ENCODE measurements around the gene DCTN4. TPM values are rescaled to one million over a fixed set of nuclear protein-coding genes. Genes with fewer than 3 reads are reported as not detected.

The DCTN4 gene
- total RNA-seq, 1 experiment from 2014 or later: 48.5 TPM

DNA sequence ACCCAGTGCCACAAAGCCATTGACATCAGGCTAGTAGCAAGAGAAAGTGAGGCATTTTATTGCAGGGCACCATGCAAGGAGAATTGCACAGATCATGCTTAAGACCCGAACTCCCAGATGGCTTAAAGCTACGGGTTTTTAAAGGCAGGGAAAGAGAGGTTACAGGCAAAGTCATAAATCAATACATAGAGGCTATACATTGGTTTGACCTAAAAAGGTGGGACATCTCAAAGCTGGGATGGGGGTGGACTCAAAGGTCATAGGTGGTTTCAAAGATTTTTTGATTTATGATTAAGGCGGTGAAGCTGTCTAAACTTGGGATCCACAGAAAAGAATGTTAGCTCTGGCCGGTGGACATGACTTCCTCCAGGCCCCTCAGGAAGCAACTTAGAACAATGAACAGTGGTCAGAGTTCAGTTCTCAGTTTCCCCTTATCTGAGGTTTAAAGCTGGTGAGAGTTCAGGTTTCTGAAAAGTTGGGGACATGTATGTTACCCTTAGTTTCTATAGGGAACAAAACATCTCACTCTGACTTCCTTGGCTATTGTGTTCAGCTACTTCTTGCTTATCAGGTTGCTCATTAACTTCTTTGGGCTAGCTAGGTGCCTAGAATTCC is 51.9 kb downstream of the DCTN4 start:
- H3K9me3 Mint-ChIP-seq: no peaks in the 10 kb centered on the region
- H3K27ac Mint-ChIP-seq: no peak overlapping the region; a peak in 1 of 7 replicates

More for the DNA sequence above, 51.9 kb downstream of the DCTN4 start:
- no peaks in the 10 kb centered on the region for H3K23me2 ChIP-seq (ENCODE audit: insufficient read length, low read depth, low read length, poor library complexity, severe bottlenecking)
- no peak overlapping the region for H2AFZ ChIP-seq (ENCODE audit: low read length)
- no peaks in the 10 kb centered on the region for H3K79me1 ChIP-seq (ENCODE audit: insufficient read depth, low read depth, low read length, poor library complexity, severe bottlenecking)
- H3K27me3 ChIP-seq (ENCODE audit: insufficient read depth, low read length): no peaks in the 10 kb centered on the region
- TF ChIP-seq, protein P1, sequence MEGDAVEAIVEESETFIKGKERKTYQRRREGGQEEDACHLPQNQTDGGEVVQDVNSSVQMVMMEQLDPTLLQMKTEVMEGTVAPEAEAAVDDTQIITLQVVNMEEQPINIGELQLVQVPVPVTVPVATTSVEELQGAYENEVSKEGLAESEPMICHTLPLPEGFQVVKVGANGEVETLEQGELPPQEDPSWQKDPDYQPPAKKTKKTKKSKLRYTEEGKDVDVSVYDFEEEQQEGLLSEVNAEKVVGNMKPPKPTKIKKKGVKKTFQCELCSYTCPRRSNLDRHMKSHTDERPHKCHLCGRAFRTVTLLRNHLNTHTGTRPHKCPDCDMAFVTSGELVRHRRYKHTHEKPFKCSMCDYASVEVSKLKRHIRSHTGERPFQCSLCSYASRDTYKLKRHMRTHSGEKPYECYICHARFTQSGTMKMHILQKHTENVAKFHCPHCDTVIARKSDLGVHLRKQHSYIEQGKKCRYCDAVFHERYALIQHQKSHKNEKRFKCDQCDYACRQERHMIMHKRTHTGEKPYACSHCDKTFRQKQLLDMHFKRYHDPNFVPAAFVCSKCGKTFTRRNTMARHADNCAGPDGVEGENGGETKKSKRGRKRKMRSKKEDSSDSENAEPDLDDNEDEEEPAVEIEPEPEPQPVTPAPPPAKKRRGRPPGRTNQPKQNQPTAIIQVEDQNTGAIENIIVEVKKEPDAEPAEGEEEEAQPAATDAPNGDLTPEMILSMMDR (conservative IDR thresholded peaks at IDR 0.05): no peak
- no peak overlapping the region for H3K18ac ChIP-seq (ENCODE audit: insufficient read length, low read depth, low read length)
- H4K20me1 ChIP-seq (ENCODE audit: control insufficient read depth, insufficient read depth, insufficient read length): no peaks in the 10 kb centered on the region
- no peak overlapping the region for H4K91ac ChIP-seq (ENCODE audit: insufficient read length, low read depth, low read length)
- H2BK120ac ChIP-seq (ENCODE audit: low read depth, low read length, poor library complexity, severe bottlenecking): no peak overlapping the region
- no peak for DNase-seq
- no peak overlapping the region for H2BK5ac ChIP-seq (ENCODE audit: insufficient read length, low read length)
- no peak overlapping the region for H3K4me3 Mint-ChIP-seq
- H4K5ac ChIP-seq (ENCODE audit: insufficient read length, low read depth, low read length): no peak overlapping the region
- no peak overlapping the region for H4K8ac ChIP-seq (replicated peaks; ENCODE audit: insufficient read length, low read depth, low read length)
- H3K36me3 Mint-ChIP-seq (ENCODE audit: insufficient read depth in 1 of 3, low read depth in 3 of 3): peaks cover 2 to 27% (median 13%) of the 10 kb centered on the region in 3 experiments; a peak in 6 of 7 replicates
- H3T11ph ChIP-seq (ENCODE audit: low read length): no peak overlapping the region
- H3K27me3 Mint-ChIP-seq (ENCODE audit: low read depth): no peaks in the 10 kb centered on the region
- H3K4me1 Mint-ChIP-seq: peaks cover 8 to 14% of the 10 kb centered on the region in 2 experiments
- H3K56ac ChIP-seq (ENCODE audit: insufficient read length, low read depth, low read length): no peak overlapping the region
- no peaks in the 10 kb centered on the region for H3K9me3 ChIP-seq (ENCODE audit: control insufficient read depth, low read depth, low read length)
- H3K4me1 ChIP-seq (ENCODE audit: insufficient read depth, low read length): no peaks in the 10 kb centered on the region
- no peak overlapping the region for H3K9ac ChIP-seq (ENCODE audit: extremely low read depth, insufficient read length, low read length)
- no peak overlapping the region for H2BK15ac ChIP-seq (ENCODE audit: low read depth, low read length)
- H2BK12ac ChIP-seq (ENCODE audit: insufficient read length, low read depth, low read length): no peak overlapping the region
- H3K27ac ChIP-seq (ENCODE audit: insufficient read length, low read depth, low read length): no peak overlapping the region
- H3K14ac ChIP-seq (ENCODE audit: insufficient read depth, low read length): no peak overlapping the region
- H3K4me2 ChIP-seq (ENCODE audit: insufficient read depth, insufficient read length, low read length): no peak overlapping the region
- no peak overlapping the region for H3K23ac ChIP-seq (ENCODE audit: insufficient read length, low read depth, low read length)
- no peak overlapping the region for H3K4ac ChIP-seq (ENCODE audit: low read depth, low read length)
- no peak overlapping the region for H2BK20ac ChIP-seq (ENCODE audit: low read depth, low read length, poor library complexity, severe bottlenecking)
- no CpG with 5 or more reads among the region's 4 CpGs for WGBS (ENCODE audit: extremely low coverage, insufficient read length, low lambda C conversion rate)
- no peak overlapping the region for H2AK5ac ChIP-seq (ENCODE audit: insufficient read length, low read length)
- no peaks in the 10 kb centered on the region for H3K79me2 ChIP-seq (ENCODE audit: insufficient read depth, low read length)

Data from H9 (cell line).